ENCODE results near the gene CAPN10.

Gene CAPN10

GRCh38 chr2:240628808-240629618 is 42.5 kb downstream of the CAPN10 start:
- no peak overlapping the region for H3K4me3 ChIP-seq (ENCODE audit: low read depth, low read length)
- no peak for DNase-seq (ENCODE audit: low read depth)
- no peak for TF ChIP-seq CTCF (IDR thresholded peaks at IDR 0.05; ENCODE audit: low read depth, low read length, missing control alignments)
- in situ Hi-C loops (cut with HindIII; ENCODE audit: low sequenced_read_pairs): no loop called here

GRCh38 chr2:240629619-240629967 is 43.1 kb downstream of the CAPN10 start:
- no peak for TF ChIP-seq CTCF (IDR thresholded peaks at IDR 0.05; ENCODE audit: low read depth, low read length, missing control alignments)
- no peak overlapping the region for H3K4me3 ChIP-seq (ENCODE audit: low read depth, low read length)
- no peak for DNase-seq (ENCODE audit: low read depth)
- in situ Hi-C loops (cut with HindIII; ENCODE audit: low sequenced_read_pairs): no loop called here

GRCh38 chr2:240629968-240630770 is 43.6 kb downstream of the CAPN10 start:
- DNase-seq (ENCODE audit: low read depth): no peak
- no peak for TF ChIP-seq CTCF (IDR thresholded peaks at IDR 0.05; ENCODE audit: low read depth, low read length, missing control alignments)
- in situ Hi-C loops (cut with HindIII; ENCODE audit: low sequenced_read_pairs): no loop called here
- H3K4me3 ChIP-seq (ENCODE audit: low read depth, low read length): no peak overlapping the region

- H3K4me3 ChIP-seq (ENCODE audit: low read depth, low read length): no peak overlapping the region
- in situ Hi-C loops (cut with HindIII; ENCODE audit: low sequenced_read_pairs): no loop called here
- no peak for TF ChIP-seq CTCF (IDR thresholded peaks at IDR 0.05; ENCODE audit: low read depth, low read length, missing control alignments)
- no peak for DNase-seq (ENCODE audit: low read depth)
These were observed 44.4 kb downstream of the CAPN10 start for GRCh38 chr2:240630771-240631547.

- no peak overlapping the region for H3K4me3 ChIP-seq (ENCODE audit: low read depth, low read length)
- no peak for DNase-seq (ENCODE audit: low read depth)
- TF ChIP-seq CTCF (IDR thresholded peaks at IDR 0.05; ENCODE audit: low read depth, low read length, missing control alignments): no peak
- in situ Hi-C loops (cut with HindIII; ENCODE audit: low sequenced_read_pairs): no loop called here
These were observed 45.2 kb downstream of the CAPN10 start for GRCh38 chr2:240631548-240632305.

GRCh38 chr2:240632306-240632721 is 45.8 kb downstream of the CAPN10 start:
- in situ Hi-C loops (cut with HindIII; ENCODE audit: low sequenced_read_pairs): no loop called here
- no peak overlapping the region for H3K4me3 ChIP-seq (ENCODE audit: low read depth, low read length)
- DNase-seq (ENCODE audit: low read depth): no peak
- TF ChIP-seq CTCF (IDR thresholded peaks at IDR 0.05; ENCODE audit: low read depth, low read length, missing control alignments): no peak

All from astrocyte of the cerebellum (primary cell).